Motor neuron (in vitro differentiated cells): ENCODE measurements around the gene FILIP1L. TPM values are rescaled to one million over a fixed set of nuclear protein-coding genes. Genes with fewer than 3 reads are reported as not detected.
"Not testable (repeated sequence)": the region's sequence is repeated elsewhere in the genome, so short reads cannot be mapped to it uniquely, and the experiment has no call there.

Source experiments
- ATAC-seq, 8 experiments: fragments of 200-7000 bp; cut with Tn5 transposase; replicated peaks in 6 of 8; 2 replicates each; pipeline ENCODE4 v1.8.0; 2021; ENCODE audit warnings: mild to moderate bottlenecking in 8 of 8, moderate library complexity in 8 of 8
- H3K27ac ChIP-seq, 2 donors: fragments of 250-450 bp; sonication (Bioruptor Pico); 2 replicates each; pipeline ENCODE4 v1.9.0; 2021; ENCODE audit warnings: antibody characterized with exemption in 2 of 2, mild to moderate bottlenecking in 2 of 2, moderate library complexity in 1 of 2
- H3K4me1 ChIP-seq, 2 donors: fragments of 250-450 bp; sonication (Bioruptor Pico); replicated peaks in 1 of 2; 2 replicates each; pipeline ENCODE4 v1.6.1; 2021; ENCODE audit warnings: antibody characterized with exemption in 2 of 2, mild to moderate bottlenecking in 2 of 2, moderate library complexity in 1 of 2
- H3K4me3 ChIP-seq, 5 donors: fragments of 250-450 bp; sonication (Bioruptor Pico); 2 replicates each; pipeline ENCODE4 v1.9.0; 2021; ENCODE audit warnings: antibody characterized with exemption in 5 of 5, mild to moderate bottlenecking in 5 of 5, moderate library complexity in 4 of 5
- WGBS, 10 experiments: fragments of 450-650 bp; shearing (Covaris generic); methylation state at CpG; one replicate each; pipeline ENCODE4 v1.0.0; 2022; 5-methylcytosine and 5-hydroxymethylcytosine counted together
- in situ Hi-C, 9 experiments: fragments of 400-800 bp; cut with MboI; loops; one replicate each; pipeline ENCODE4 v1.15.0; 2021; ENCODE audit warnings: low sequenced_read_pairs in 9 of 9, low pct_unique_long_range_greater_than_20kb in 2 of 9; ENCODE audit not compliant: unreplicated experiment in 9 of 9
- total RNA-seq, 8 experiments: library from RNA; unstranded; fragments of 300-600 nt; gene quantifications; 2 replicates each; pipeline versions ENCODE4 v1.2.3 to v1.2.4, GENCODE V29; 2022

FILIP1L gene
- total RNA-seq, 8 experiments from 2014 or later, result 2.2 to 31.1 (median 6.3) TPM

DNA sequence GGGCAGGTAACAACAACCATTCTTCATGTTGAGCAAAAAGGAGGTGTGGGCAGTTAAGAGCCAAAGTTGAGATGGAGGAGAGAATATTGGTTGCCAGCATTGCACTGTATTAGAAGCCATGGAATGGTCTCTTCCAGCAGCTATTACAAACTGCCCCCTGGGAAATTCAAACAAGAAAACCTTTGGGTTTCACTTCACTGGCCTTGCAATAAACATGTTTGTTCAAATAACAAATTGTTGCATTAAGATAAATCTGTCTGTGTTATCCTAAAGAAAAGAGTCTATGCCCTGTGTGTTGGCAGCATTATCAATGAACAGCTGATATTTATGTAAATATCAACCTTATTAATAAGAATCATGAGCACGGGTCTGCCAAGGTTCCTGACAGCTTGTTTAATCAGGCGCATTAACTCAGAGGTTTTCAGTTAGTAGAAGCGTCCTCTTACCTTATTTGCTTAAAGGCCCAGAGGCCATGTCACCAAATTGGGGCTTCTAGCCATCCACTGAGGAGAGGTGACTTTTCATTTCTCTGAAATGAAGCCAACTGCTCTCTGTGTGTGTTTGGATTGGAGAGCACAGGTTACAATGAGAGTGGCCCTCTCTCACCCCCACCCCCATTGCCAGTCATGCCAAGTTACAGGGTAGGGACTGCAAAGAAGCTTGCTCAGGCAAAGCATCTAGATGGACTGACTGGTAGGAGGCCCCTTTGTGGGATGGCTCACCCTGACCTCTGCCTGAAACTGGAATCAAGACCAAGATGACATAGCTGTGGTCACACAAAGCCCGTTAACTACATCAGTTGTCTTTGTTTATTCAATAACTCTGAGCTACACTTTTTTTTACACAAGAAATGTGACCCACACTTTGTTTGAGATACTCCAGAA lies 10.5 kb downstream of the FILIP1L start:
- 72 to 100% (median 85%) methylated on average over 1 to 4 of the region's 4 CpGs; no CpG with 5 or more reads in 2 of the 10 experiments for WGBS, 10 experiments
- H3K4me3 ChIP-seq, result no peak overlapping the region
- ATAC-seq, result peak in 1 of 8 experiments; percentile 26

DNA sequence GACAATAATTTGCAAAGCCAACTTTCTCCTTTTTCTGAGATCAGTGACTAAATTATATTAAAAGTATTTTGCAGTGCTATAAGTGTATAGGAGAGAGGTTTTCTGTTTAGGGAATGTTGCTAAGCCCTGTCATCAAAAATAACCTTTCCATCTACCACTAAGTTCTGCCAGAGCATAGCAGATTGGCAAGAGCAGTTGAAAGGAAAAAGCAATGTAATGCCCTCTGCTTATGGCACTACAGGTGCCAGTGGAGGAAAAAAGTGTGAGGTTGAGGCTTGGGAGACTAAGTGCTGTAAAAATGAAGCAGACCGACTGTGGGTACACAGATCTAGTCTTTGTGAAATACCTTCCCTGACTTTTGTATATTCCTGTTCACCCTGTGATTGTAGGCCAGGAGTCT lies 11.5 kb downstream of the FILIP1L start:
- no peak overlapping the region for H3K4me3 ChIP-seq
- peaks cover 25 to 32% of the 10 kb centered on the region in 2 donors for H3K4me1 ChIP-seq
- in situ Hi-C loops, result no loop called here
- 100% methylated on average over 1 of the region's 1 CpG; no CpG with 5 or more reads in 8 of the 10 experiments for WGBS, 10 experiments
- no peak for ATAC-seq
- H3K27ac ChIP-seq, result no peak overlapping the region

More for the DNA sequence above, 10.5 kb downstream of the FILIP1L start:
- peaks cover 27% of the 10 kb centered on the region in 2 donors for H3K4me1 ChIP-seq
- no peak overlapping the region for H3K27ac ChIP-seq
- in situ Hi-C loops, result no loop called here

DNA sequence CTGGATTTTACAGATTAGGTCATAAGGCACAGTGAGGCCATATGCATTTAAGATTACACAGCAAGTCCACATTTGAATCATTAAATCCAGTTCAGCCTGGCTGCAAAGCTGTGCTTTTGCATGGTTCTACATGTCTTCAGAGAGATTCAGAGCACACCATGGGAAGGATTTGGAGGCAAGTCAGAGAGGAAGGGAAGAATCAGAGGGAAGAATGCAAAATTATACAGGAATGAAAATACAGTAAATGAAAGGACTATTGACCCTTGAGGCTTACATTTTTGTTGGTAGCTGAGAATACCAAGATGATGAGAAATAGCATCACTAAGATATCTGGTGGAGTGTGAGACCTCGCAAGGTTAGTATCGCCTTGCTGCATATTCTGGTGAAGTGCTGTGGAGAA lies 13.9 kb downstream of the FILIP1L start:
- no peak for ATAC-seq
- peaks cover 5 to 20% of the 10 kb centered on the region in 2 donors for H3K4me1 ChIP-seq
- no peak overlapping the region for H3K27ac ChIP-seq
- WGBS, 10 experiments, result 80 to 100% (median 100%) methylated on average over 1 to 2 of the region's 2 CpGs; no CpG with 5 or more reads in 2 of the 10 experiments
- in situ Hi-C loops, result no loop called here
- H3K4me3 ChIP-seq, result no peak overlapping the region

- no peak overlapping the region for H3K4me3 ChIP-seq
- peaks cover 0 to 16% of the 10 kb centered on the region in 2 donors for H3K4me1 ChIP-seq
- ATAC-seq, result no peak
- 75 to 100% (median 97%) methylated on average over 1 to 2 of the region's 2 CpGs; no CpG with 5 or more reads in 2 of the 10 experiments for WGBS, 10 experiments
- H3K27ac ChIP-seq, result no peak overlapping the region
- in situ Hi-C loops, result no loop called here
Measured at GRCh38 chr3:100099621-100100020, 14.7 kb downstream of the FILIP1L start.

DNA sequence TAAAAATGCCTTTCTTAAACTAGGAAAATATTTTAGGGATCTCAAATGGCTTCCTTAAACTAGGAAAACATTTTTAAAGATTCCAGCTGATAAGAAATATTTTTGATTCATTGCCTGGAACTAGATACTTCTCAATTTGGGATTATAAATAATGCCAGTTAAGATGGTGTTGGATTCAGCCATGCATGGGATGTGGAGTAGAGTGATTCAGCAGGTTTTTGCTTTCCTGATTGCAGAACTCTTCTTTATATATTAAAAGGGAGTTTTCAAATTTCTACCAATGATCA lies 15.6 kb downstream of the FILIP1L start:
- Histone ChIP-seq H3K27ac (no peak overlapping the region), H3K4me1 (peaks cover 0 to 9% of the 10 kb centered on the region in 2 donors), H3K4me3 (no peak overlapping the region)
- ATAC-seq, result no peak
- in situ Hi-C loops, result no loop called here

DNA sequence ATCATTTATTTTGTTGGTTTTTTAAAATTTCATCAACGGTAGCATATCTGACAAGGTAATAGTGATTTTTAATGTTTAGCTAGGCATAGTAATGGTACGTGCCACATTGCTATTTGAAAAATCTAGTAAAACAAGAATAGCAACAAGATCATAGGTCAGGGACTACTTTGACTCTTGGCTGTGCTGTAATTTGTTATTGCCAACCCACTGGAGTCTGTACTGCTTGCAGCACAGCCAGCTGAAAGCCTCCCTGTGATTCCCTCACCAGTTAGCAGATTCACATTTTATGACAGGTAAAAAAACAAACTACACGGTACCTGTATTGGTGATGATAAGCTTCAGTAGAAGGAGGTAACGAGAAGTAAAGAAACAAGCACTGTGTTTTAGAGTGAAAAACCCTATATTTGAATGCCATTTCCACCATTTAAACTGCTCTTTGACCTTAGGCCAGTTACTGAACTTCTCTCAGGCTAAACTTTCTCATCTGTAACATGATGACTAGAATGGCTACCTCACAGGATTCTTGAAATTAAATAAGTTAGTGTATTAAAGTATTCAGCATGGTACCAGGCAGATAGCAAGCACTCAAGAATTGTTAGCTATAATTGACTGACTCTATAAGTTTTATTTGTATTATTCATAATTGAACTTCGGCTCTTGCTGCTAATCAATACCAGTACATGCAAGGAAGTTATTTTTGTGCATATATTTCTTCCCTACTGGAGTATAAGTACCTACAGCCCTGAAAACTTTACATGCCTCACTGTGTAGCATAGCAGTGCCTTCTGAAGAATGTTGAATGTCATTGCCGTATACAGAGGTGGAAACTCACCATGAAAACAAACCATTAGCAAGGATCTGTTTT lies 16.1 kb downstream of the FILIP1L start:
- H3K4me1 ChIP-seq, result peaks cover 0 to 5% of the 10 kb centered on the region in 2 donors
- peak in 1 of 8 experiments; percentile 34 for ATAC-seq
- H3K4me3 ChIP-seq, result no peak overlapping the region
- WGBS, 10 experiments, result 50 to 100% (median 87%) methylated on average over 2 to 6 of the region's 6 CpGs; no CpG with 5 or more reads in 1 of the 10 experiments
- in situ Hi-C loops, result no loop called here
- no peak overlapping the region for H3K27ac ChIP-seq

DNA sequence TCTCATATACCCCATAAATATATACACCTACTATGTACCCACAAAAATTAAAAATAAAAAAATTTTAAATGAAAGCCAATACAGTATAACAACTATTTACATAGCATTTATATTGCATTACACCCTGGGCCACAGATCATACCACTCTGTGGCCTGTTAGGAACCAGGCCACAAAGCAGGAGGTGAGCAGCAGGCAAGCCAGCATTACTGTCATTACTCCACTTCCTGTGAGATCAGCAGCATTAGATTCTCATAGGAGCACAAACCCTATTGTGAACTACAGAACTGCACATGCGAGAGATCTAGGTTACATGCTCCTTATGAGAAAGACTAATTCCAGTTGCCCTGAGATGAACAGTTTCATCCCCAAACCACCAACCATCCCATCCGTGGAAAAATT lies 17.4 kb downstream of the FILIP1L start:
- in situ Hi-C loops, result no loop called here
- no peak overlapping the region for H3K4me3 ChIP-seq
- peak in 2 of 8 experiments; percentile 20 to 29 for ATAC-seq
- 83 to 100% (median 100%) methylated on average over 1 to 2 of the region's 2 CpGs; no CpG with 5 or more reads in 3 of the 10 experiments for WGBS, 10 experiments
- no peak overlapping the region for H3K27ac ChIP-seq
- H3K4me1 ChIP-seq, result peaks cover 0 to 5% of the 10 kb centered on the region in 2 donors

DNA sequence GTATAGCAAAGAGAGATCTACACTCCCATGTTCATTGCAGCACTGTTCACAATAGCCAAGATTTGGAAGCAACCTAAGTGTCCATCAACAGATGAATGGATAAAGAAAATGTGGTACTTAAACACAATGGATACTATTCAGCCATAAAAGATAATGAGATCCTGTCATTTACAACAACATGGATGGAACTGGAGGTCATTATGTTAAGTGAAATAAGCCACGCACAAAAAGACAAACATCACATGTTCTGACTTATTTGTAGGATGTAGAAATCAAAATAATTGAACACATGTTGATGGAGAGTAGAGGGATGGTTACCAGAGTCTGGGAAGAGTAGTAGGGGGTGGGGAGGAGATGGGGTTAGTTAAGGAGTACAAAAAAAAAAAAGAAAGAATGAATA lies 18.0 kb downstream of the FILIP1L start:
- H3K27ac ChIP-seq, H3K4me1 ChIP-seq, H3K4me3 ChIP-seq, in situ Hi-C loops, ATAC-seq: not testable (repeated sequence)
- 50 to 100% (median 85%) methylated on average over 1 of the region's 1 CpG; no CpG with 5 or more reads in 2 of the 10 experiments for WGBS, 10 experiments

DNA sequence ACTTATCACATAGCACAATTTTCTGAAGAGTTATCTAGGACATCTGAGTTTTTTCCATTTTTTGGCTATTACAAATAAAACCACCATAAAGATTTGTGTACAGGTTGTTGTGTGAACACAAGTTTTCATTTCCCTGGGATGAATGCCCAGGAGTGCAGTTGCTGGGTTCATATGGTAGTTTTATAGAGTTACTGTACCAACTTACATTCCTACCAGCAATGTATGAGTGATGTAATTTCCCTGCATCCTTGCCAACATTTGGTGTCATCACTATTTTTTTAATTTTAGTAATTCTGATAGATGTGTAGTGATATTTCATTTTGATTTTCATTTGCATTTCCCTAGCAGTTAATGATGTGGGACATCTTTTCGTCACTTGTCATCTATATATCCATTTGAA lies 20.5 kb downstream of the FILIP1L start:
- no peak for ATAC-seq
- H3K4me1 ChIP-seq, result peaks cover 0 to 5% of the 10 kb centered on the region in 2 donors
- H3K27ac ChIP-seq, result no peak overlapping the region
- WGBS, 10 experiments, result 92 to 100% (median 100%) methylated on average over 1 of the region's 1 CpG; no CpG with 5 or more reads in 4 of the 10 experiments
- H3K4me3 ChIP-seq, result no peak overlapping the region
- in situ Hi-C loops, result no loop called here

DNA sequence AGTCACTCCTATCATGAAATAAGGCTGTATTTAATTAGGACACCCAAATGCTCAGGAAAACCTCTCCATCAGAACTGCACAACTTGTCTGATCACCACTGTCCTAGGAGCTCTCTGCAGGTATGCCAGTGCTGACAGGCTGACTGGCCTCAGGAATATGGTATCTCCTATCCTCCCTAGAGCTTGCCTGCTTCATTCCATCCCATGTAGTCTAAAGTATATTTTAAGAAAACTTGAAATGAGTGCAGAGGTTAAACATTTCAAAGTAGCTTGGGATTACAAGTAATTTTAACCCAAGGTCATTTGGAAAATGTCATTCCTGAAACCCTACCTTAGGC lies 23.7 kb downstream of the FILIP1L start:
- in situ Hi-C loops, result no loop called here
- Histone ChIP-seq H3K4me3 (no peak overlapping the region), H3K27ac (no peak overlapping the region), H3K4me1 (no peaks in the 10 kb centered on the region)
- peak in 1 of 8 experiments; percentile 17 for ATAC-seq

DNA sequence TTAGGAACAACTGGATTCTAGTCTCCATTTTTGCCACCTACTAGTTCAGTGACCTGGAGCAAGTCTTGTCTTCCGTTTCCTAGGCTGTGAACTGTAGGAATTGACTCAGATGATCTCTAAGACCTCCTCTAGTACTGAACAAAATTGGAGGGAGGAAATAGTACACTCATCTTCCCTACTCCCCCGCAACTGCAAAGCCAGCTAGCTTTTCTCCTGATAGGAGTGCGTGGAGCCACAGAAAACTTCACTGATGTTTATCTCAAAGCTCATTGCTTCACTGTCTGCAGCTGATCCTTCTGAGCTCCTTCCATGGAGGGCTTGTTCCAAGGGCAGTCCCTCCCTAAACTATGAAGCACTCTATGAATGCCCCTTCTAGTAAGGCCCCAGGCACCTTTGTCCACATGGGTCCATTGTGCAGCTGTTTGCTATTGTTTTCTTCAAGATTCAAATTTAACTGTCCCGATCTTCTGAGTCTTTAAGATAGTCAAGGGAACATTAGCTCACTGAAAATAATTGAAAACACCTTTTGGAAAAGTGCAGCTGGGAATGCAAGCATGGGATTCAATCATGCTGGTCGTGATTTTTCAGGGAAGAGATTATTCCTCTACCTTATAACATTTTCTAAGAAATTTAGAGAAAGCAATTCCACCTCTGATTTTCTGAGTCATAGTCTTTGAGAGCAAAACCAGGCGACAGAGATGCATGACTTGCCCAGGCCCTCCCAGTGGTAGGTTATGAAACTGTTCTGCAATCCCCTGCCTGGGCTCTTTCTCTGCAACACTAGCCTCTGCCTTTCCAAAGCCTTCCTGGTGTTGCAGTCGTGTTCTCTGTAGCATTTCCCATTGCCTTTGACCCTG lies 24.3 kb downstream of the FILIP1L start:
- Histone ChIP-seq H3K27ac (no peak overlapping the region), H3K4me1 (no peaks in the 10 kb centered on the region), H3K4me3 (no peak overlapping the region)
- 8 to 98% (median 67%) methylated on average over 2 to 6 of the region's 7 CpGs for WGBS, 10 experiments
- peak in 4 of 8 experiments; percentile 24 to 97 (median 88) for ATAC-seq
- in situ Hi-C loops, result no loop called here

- H3K4me3 ChIP-seq, result no peak overlapping the region
- peak in 2 of 8 experiments; percentile 30 to 50 for ATAC-seq
- no peaks in the 10 kb centered on the region for H3K4me1 ChIP-seq
- no peak overlapping the region for H3K27ac ChIP-seq
- in situ Hi-C loops, result no loop called here
- WGBS, 10 experiments, result 13 to 100% (median 75%) methylated on average over 1 to 2 of the region's 2 CpGs
Measured at GRCh38 chr3:100088735-100089368, 25.4 kb downstream of the FILIP1L start.
